DOHH2 (cell line): Measurements from ENCODE around the gene COL23A1.

Experiments used
- EZH2phosphoT487 ChIP-seq: fragments of 200-600 bp; sonication (generic); IDR thresholded peaks from 2 replicates; pipeline ENCODE4 v1.6.1; 2017; ENCODE audit warnings: borderline replicate concordance, mild to moderate bottlenecking, antibody characterized with exemption, low read length, moderate library complexity, mixed read lengths
- TF ChIP-seq, protein P1 (sequence below): fragments of 200-600 bp; sonication (generic); IDR thresholded peaks from one replicate; pipeline ENCODE4 v1.5.1; 2014; ENCODE audit warnings: antibody characterized with exemption, mild to moderate bottlenecking, low read depth, low read length; ENCODE audit not compliant: poor library complexity, severe bottlenecking

DNA sequence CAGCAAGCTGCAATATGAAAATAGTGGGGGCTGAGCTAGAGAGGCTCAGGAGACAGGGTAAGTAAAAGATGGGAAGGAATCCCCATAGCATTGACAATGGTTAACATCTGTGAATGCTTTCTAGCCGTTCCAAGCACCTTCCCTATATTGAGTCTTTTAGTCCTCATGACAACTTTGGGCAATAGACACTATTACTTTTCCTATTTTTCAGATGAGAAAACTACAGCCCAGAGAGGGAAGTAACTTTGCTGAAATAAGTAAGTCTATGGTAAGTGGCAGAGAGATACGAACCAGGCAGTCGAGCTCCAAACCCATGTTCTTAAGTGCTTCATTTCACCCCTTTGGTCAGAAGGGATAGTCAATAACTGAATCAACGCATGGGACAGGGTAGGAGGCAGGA lies 94.5 kb downstream of the COL23A1 start:
- TF ChIP-seq, protein P1, sequence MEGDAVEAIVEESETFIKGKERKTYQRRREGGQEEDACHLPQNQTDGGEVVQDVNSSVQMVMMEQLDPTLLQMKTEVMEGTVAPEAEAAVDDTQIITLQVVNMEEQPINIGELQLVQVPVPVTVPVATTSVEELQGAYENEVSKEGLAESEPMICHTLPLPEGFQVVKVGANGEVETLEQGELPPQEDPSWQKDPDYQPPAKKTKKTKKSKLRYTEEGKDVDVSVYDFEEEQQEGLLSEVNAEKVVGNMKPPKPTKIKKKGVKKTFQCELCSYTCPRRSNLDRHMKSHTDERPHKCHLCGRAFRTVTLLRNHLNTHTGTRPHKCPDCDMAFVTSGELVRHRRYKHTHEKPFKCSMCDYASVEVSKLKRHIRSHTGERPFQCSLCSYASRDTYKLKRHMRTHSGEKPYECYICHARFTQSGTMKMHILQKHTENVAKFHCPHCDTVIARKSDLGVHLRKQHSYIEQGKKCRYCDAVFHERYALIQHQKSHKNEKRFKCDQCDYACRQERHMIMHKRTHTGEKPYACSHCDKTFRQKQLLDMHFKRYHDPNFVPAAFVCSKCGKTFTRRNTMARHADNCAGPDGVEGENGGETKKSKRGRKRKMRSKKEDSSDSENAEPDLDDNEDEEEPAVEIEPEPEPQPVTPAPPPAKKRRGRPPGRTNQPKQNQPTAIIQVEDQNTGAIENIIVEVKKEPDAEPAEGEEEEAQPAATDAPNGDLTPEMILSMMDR: no peak
- TF ChIP-seq EZH2phosphoT487: no peak
